Upper lobe of right lung (tissue), 1 donor: ENCODE results near the gene REX1BD. TPM values are rescaled to one million over a fixed set of nuclear protein-coding genes. Genes with fewer than 3 reads are reported as not detected.

Experiments used
- ATAC-seq: fragments of 200-7000 bp; cut with Tn5 transposase; one replicate; pipeline ENCODE4 v1.9.1; 2020; ENCODE audit warnings: mild to moderate bottlenecking, moderate library complexity
- DNase-seq: peaks from one replicate; pipeline ENCODE4 v3.0.0-alpha.2; 2020
- H3K27ac ChIP-seq: fragments of 200-600 bp; one replicate; pipeline ENCODE4 v1.8.0; 2022
- H3K27me3 ChIP-seq: fragments of 200-600 bp; one replicate; pipeline ENCODE4 v1.8.0; 2022; ENCODE audit warnings: mild to moderate bottlenecking
- H3K36me3 ChIP-seq: fragments of 200-600 bp; one replicate; pipeline ENCODE4 v1.8.0; 2022
- H3K4me1 ChIP-seq: fragments of 200-600 bp; one replicate; pipeline ENCODE4 v1.8.0; 2022
- H3K4me3 ChIP-seq: fragments of 200-600 bp; one replicate; pipeline ENCODE4 v1.8.0; 2022; ENCODE audit warnings: mild to moderate bottlenecking
- H3K9me3 ChIP-seq: fragments of 200-600 bp; one replicate; pipeline ENCODE4 v1.8.0; 2022
- CTCF ChIP-seq: fragments of 200-600 bp; IDR thresholded peaks from one replicate; pipeline ENCODE4 v1.8.0; 2022; ENCODE audit warnings: antibody characterized with exemption
- intact Hi-C: fragments of 100-400 bp; cut with DNase I; formaldehyde crosslinking; loops from one replicate; pipeline ENCODE4 v1.11.0; 2022
- total RNA-seq: library from RNA; stranded (reverse); fragmentation: NEBNext Ultra II Directional; extraction: Animal tissue kit (Norgen Biotek cat#: 25700); gene quantifications from one replicate; pipeline ENCODE4 v1.2.1, GENCODE V29; 2021
- donor health status: DM: no; HTN: yes; CAD: no; lungs with severe emphysema.

REX1BD gene
- total RNA-seq, 1 donor from 2014 or later, result 57.1 TPM

GRCh38 chr19:18586306-18586705 is 2.3 kb upstream of the REX1BD start:
- Histone ChIP-seq H3K27ac (no peak overlapping the region), H3K36me3 (peaks cover 10% of the 10 kb centered on the region), H3K9me3 (no peaks in the 10 kb centered on the region), H3K27me3 (no peaks in the 10 kb centered on the region), H3K4me3 (no peak overlapping the region), H3K4me1 (peaks cover 20% of the 10 kb centered on the region)
- no peak for DNase-seq
- ATAC-seq, result peak; percentile 32
- TF ChIP-seq CTCF, result no peak
- intact Hi-C loops, result no loop called here

- ATAC-seq, result no peak
- intact Hi-C loops, result no loop called here
- no peak overlapping the region for H3K27ac ChIP-seq
- H3K36me3 ChIP-seq, result peaks cover 15% of the 10 kb centered on the region
- no peak for TF ChIP-seq CTCF
- H3K4me3 ChIP-seq, result no peak overlapping the region
- no peak for DNase-seq
- H3K9me3 ChIP-seq, result no peaks in the 10 kb centered on the region
- peaks cover 20% of the 10 kb centered on the region for H3K4me1 ChIP-seq
- H3K27me3 ChIP-seq, result no peaks in the 10 kb centered on the region
Measured at GRCh38 chr19:18587561-18587960, 1.0 kb upstream of the REX1BD start.

GRCh38 chr19:18587962-18588610 is 512 bp upstream of the REX1BD start:
- no peak for DNase-seq
- no peak for ATAC-seq
- intact Hi-C loops, result no loop called here
- Histone ChIP-seq H3K27me3 (no peaks in the 10 kb centered on the region), H3K4me1 (peaks cover 20% of the 10 kb centered on the region), H3K36me3 (peaks cover 15% of the 10 kb centered on the region), H3K27ac (peak overlapping the region; percentile 90), H3K4me3 (peak overlapping the region; percentile 88), H3K9me3 (no peaks in the 10 kb centered on the region)
- no peak for TF ChIP-seq CTCF

- intact Hi-C loops, result loop anchor here (10.0 kb wide), 1 partner anchor 265 kb away; no protein-coding TSS in a partner anchor
- DNase-seq (peak; percentile 90), ATAC-seq (peak; percentile 77)
- Histone ChIP-seq H3K36me3 (peaks cover 15% of the 10 kb centered on the region), H3K9me3 (no peaks in the 10 kb centered on the region), H3K4me1 (peaks cover 23% of the 10 kb centered on the region), H3K27me3 (no peaks in the 10 kb centered on the region), H3K27ac (peak overlapping the region; percentile 90), H3K4me3 (peak overlapping the region; percentile 88)
- TF ChIP-seq CTCF, result no peak
Measured at GRCh38 chr19:18589380-18590272, 1.0 kb downstream of the REX1BD start.

- H3K27ac ChIP-seq, result no peak overlapping the region
- intact Hi-C loops, result loop anchor here (10.0 kb wide), 1 partner anchor 264 kb away; no protein-coding TSS in a partner anchor
- TF ChIP-seq CTCF, result no peak
- no peak for ATAC-seq
- no peaks in the 10 kb centered on the region for H3K27me3 ChIP-seq
- no peaks in the 10 kb centered on the region for H3K9me3 ChIP-seq
- peak; percentile 62 for DNase-seq
- peaks cover 28% of the 10 kb centered on the region for H3K4me1 ChIP-seq
- peaks cover 15% of the 10 kb centered on the region for H3K36me3 ChIP-seq
- no peak overlapping the region for H3K4me3 ChIP-seq
Measured at GRCh38 chr19:18590273-18591272, 2.0 kb downstream of the REX1BD start.
